Gastroesophageal sphincter (tissue), 4 donors: ENCODE measurements around the gene ANKRD60. TPM values are rescaled to one million over a fixed set of nuclear protein-coding genes. Genes with fewer than 3 reads are reported as not detected.

Experiments
- ATAC-seq: fragments of 150-250 bp; one replicate; pipeline ENCODE4 v1.9.1; 2016; ENCODE audit warnings: mild to moderate bottlenecking, moderate library complexity
- H3K27ac ChIP-seq, 4 donors: fragments of 200-600 bp; sonication (generic) in 3 of 4; 1 replicate in 3 of 4; 2 replicates in 1 of 4; pipeline ENCODE4 v1.5.1; 2016 to 2019
- H3K27me3 ChIP-seq: fragments of 200-600 bp; sonication (generic); one replicate; pipeline ENCODE4 v1.5.1; 2019
- H3K36me3 ChIP-seq, 2 donors: fragments of 200-600 bp; sonication (generic); one replicate each; pipeline ENCODE4 v1.5.1; 2019; ENCODE audit warnings: control low read depth in 1 of 2
- H3K4me1 ChIP-seq, 3 donors: fragments of 200-600 bp; sonication (generic); 1 replicate in 2 of 3; 2 replicates in 1 of 3; pipeline ENCODE4 v1.5.1; 2016 to 2019; ENCODE audit warnings: control low read depth in 2 of 3
- H3K4me3 ChIP-seq, 2 donors: fragments of 200-600 bp; sonication (generic); one replicate each; pipeline ENCODE4 v1.5.1; 2019; ENCODE audit warnings: mild to moderate bottlenecking in 1 of 2, moderate library complexity in 1 of 2
- H3K9me3 ChIP-seq, 3 donors: fragments of 200-600 bp; sonication (generic); one replicate each; pipeline ENCODE4 v1.5.1; 2017 to 2019; ENCODE audit warnings: control low read depth in 2 of 3
- EP300 ChIP-seq: sonication (generic); formaldehyde crosslinking; IDR thresholded peaks from one replicate; pipeline ENCODE4 v1.6.1; 2017; ENCODE audit warnings: antibody characterized with exemption, mild to moderate bottlenecking
- POLR2A ChIP-seq, 2 donors: fragments of 450-650 bp; IDR thresholded peaks; one replicate each; pipeline ENCODE4 v1.6.1; 2017; ENCODE audit warnings: antibody characterized with exemption in 2 of 2, mild to moderate bottlenecking in 2 of 2, moderate library complexity in 1 of 2
- POLR2AphosphoS5 ChIP-seq: sonication (generic); formaldehyde crosslinking; IDR thresholded peaks from one replicate; pipeline ENCODE4 v1.6.1; 2017; ENCODE audit warnings: antibody characterized with exemption
- WGBS, 2 donors: methylation state at CpG; one replicate each; pipeline ENCODE4 v1.1.5; 2018; ENCODE audit warnings: low coverage in 1 of 2; 5-methylcytosine and 5-hydroxymethylcytosine counted together
- total RNA-seq, 4 donors: library from RNA; depleted of rRNA; stranded (reverse); fragments of >200 nt; gene quantifications; one replicate each; pipeline ENCODE4 v1.1.0, GENCODE V29; 2016
- TF ChIP-seq, protein P1 (sequence below), 4 experiments: fragments of 200-600 bp in 2 of 4; fragments of 450-650 bp in 2 of 4; sonication (generic) in 1 of 4; IDR thresholded peaks; one replicate each; pipeline ENCODE4 v1.5.1; 2017 to 2019; ENCODE audit warnings: antibody characterized with exemption in 4 of 4, mild to moderate bottlenecking in 2 of 4, moderate library complexity in 2 of 4

The ANKRD60 gene
- total RNA-seq, 4 donors from 2014 or later, result not detected

DNA sequence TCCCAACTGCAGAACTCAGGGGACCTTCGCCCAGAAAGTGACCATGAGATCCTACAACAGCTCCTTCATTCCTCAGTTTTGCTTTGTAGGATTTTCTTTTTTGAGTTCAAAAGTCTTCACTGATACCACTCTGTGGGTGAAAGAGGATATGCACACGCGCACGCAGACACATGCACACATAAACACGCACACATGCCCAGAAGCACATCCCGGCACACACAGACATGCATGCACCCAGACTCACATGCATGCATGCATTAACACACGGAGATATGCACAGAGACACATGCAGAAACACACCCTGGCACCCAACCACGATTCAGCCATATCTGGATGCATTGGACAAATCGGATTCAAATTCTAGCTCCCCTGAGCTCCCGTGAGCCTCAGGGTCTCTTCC, 36.4 kb downstream of the ANKRD60 start:
- no peak for ATAC-seq
- TF ChIP-seq POLR2A (IDR thresholded peaks at IDR 0.05), result no peak
- TF ChIP-seq, protein P1, sequence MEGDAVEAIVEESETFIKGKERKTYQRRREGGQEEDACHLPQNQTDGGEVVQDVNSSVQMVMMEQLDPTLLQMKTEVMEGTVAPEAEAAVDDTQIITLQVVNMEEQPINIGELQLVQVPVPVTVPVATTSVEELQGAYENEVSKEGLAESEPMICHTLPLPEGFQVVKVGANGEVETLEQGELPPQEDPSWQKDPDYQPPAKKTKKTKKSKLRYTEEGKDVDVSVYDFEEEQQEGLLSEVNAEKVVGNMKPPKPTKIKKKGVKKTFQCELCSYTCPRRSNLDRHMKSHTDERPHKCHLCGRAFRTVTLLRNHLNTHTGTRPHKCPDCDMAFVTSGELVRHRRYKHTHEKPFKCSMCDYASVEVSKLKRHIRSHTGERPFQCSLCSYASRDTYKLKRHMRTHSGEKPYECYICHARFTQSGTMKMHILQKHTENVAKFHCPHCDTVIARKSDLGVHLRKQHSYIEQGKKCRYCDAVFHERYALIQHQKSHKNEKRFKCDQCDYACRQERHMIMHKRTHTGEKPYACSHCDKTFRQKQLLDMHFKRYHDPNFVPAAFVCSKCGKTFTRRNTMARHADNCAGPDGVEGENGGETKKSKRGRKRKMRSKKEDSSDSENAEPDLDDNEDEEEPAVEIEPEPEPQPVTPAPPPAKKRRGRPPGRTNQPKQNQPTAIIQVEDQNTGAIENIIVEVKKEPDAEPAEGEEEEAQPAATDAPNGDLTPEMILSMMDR (IDR thresholded peaks at IDR 0.05), result no peak
- TF ChIP-seq POLR2AphosphoS5, result no peak
- no peak for TF ChIP-seq EP300
- H3K27me3 ChIP-seq, result peaks cover 24% of the 10 kb centered on the region
- H3K4me1 ChIP-seq, result no peaks in the 10 kb centered on the region
- no peak overlapping the region for H3K27ac ChIP-seq
- no peaks in the 10 kb centered on the region for H3K9me3 ChIP-seq
- H3K4me3 ChIP-seq, result no peak overlapping the region
- WGBS, 2 donors, result 65 to 69% methylated on average over 8 to 10 of the region's 10 CpGs
- H3K36me3 ChIP-seq, result no peaks in the 10 kb centered on the region

DNA sequence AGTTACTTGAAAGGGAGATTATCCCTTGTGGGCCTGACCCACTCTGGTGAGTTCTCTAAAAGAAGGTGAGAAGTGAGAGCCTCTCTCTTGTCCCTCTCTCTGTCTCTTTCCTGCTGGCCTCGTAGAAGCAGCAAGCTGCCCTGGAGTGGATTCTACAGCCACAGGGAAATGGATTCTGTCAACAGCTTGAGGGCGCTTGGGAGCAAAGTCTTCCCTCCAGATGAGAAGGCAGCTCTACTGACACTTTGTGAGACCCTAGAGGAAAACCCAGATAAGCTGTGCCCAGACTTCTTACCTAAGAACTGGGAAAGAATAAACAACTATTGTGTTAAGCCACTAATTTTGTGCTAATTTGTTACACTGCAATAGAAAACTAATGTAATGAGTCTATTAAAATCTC, 39.9 kb downstream of the ANKRD60 start:
- WGBS, 2 donors, result 22% methylated on average over 1 of the region's 2 CpGs; no CpG with 5 or more reads in 1 of the 2 donors
- Histone ChIP-seq H3K27me3 (peaks cover 31% of the 10 kb centered on the region), H3K4me3 (no peak overlapping the region), H3K36me3 (no peaks in the 10 kb centered on the region), H3K4me1 (no peaks in the 10 kb centered on the region), H3K27ac (no peak overlapping the region), H3K9me3 (peaks cover 0 to 19% (median 0%) of the 10 kb centered on the region in 3 donors)
- ATAC-seq, result no peak
- TF ChIP-seq POLR2A (IDR thresholded peaks at IDR 0.05) (no peak), POLR2AphosphoS5 (no peak)

- no peak for ATAC-seq
- no peak overlapping the region for H3K4me3 ChIP-seq
- TF ChIP-seq EP300 (no peak), POLR2A (IDR thresholded peaks at IDR 0.05) (no peak), POLR2AphosphoS5 (no peak)
- TF ChIP-seq, protein P1 (IDR thresholded peaks at IDR 0.05), result no peak
- peaks cover 28% of the 10 kb centered on the region for H3K27me3 ChIP-seq
- 79 to 90% methylated on average over 2 of the region's 4 CpGs for WGBS, 2 donors
- peaks cover 0 to 2% (median 0%) of the 10 kb centered on the region in 3 donors for H3K4me1 ChIP-seq
- H3K36me3 ChIP-seq, result no peaks in the 10 kb centered on the region
- H3K9me3 ChIP-seq, result peaks cover 0 to 20% (median 0%) of the 10 kb centered on the region in 3 donors
- no peak overlapping the region for H3K27ac ChIP-seq
Measured at GRCh38 chr20:58184984-58185383, 43.5 kb downstream of the ANKRD60 start.

DNA sequence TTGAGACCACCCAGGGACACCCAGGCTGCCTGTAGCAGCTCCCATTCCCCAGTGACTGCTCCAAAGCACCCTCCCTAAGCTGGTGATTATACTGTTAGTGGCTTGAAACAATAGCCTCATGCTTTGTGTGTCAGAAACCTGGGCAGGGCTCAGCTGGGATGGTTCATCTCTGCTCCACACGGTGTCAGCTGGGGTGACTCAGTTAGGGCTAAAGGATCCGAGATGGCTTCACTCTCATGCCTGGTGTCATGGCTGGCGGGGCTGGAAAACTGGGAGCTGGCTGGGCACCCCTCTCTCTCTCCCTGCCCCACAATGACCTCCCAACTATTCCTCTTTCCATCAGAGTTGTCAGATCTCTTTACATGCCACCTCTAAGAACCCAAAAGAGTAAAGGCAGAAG, 44.4 kb downstream of the ANKRD60 start:
- 100% methylated on average over 2 of the region's 3 CpGs; no CpG with 5 or more reads in 1 of the 2 donors for WGBS, 2 donors
- peaks cover 32% of the 10 kb centered on the region for H3K27me3 ChIP-seq
- no peak for TF ChIP-seq EP300
- TF ChIP-seq, protein P1 (IDR thresholded peaks at IDR 0.05), result no peak
- TF ChIP-seq POLR2AphosphoS5, result no peak
- no peak for TF ChIP-seq POLR2A (IDR thresholded peaks at IDR 0.05)
- H3K36me3 ChIP-seq, result no peaks in the 10 kb centered on the region
- peaks cover 0 to 11% (median 5%) of the 10 kb centered on the region in 3 donors for H3K4me1 ChIP-seq
- no peak overlapping the region for H3K4me3 ChIP-seq
- H3K27ac ChIP-seq, result no peak overlapping the region
- H3K9me3 ChIP-seq, result peaks cover 0 to 20% (median 0%) of the 10 kb centered on the region in 3 donors
- ATAC-seq, result no peak

- H3K4me3 ChIP-seq, result no peak overlapping the region
- H3K27ac ChIP-seq, result no peak overlapping the region
- H3K27me3 ChIP-seq, result peaks cover 32% of the 10 kb centered on the region
- no peaks in the 10 kb centered on the region for H3K36me3 ChIP-seq
- ATAC-seq, result no peak
- H3K9me3 ChIP-seq, result peaks cover 0 to 20% (median 0%) of the 10 kb centered on the region in 3 donors
- WGBS, 2 donors, result 85 to 100% methylated on average over 3 of the region's 8 CpGs
- TF ChIP-seq EP300 (no peak), POLR2AphosphoS5 (no peak), POLR2A (IDR thresholded peaks at IDR 0.05) (no peak)
- TF ChIP-seq, protein P1 (IDR thresholded peaks at IDR 0.05), result no peak
- H3K4me1 ChIP-seq, result peaks cover 0 to 16% (median 5%) of the 10 kb centered on the region in 3 donors
Measured at GRCh38 chr20:58182521-58183140, 45.8 kb downstream of the ANKRD60 start.
